Stomach smooth muscle (tissue), 2 donors: Measurements from ENCODE around the gene SMURF2.
"Not testable (repeated sequence)": the region's sequence is repeated elsewhere in the genome, so short reads cannot be mapped to it uniquely, and the experiment has no call there.

Source experiments
- H3K27ac ChIP-seq: one replicate; pipeline ENCODE4 v1.7.0; 2013; ENCODE audit warnings: mild to moderate bottlenecking, low read length, inconsistent platforms
- H3K27me3 ChIP-seq, 2 donors: one replicate each; pipeline ENCODE4 v1.7.0; 2013; ENCODE audit warnings: low read length in 2 of 2; ENCODE audit not compliant: insufficient read depth in 2 of 2, control insufficient read depth in 1 of 2
- H3K36me3 ChIP-seq, 2 donors: one replicate each; pipeline ENCODE4 v1.7.0; 2013; ENCODE audit warnings: low read length in 2 of 2; ENCODE audit not compliant: control insufficient read depth in 2 of 2, insufficient read depth in 2 of 2
- H3K4me1 ChIP-seq: one replicate; pipeline ENCODE4 v1.7.0; 2013; ENCODE audit warnings: low read length; ENCODE audit not compliant: control insufficient read depth, insufficient read depth
- H3K4me3 ChIP-seq, 2 donors: one replicate each; pipeline ENCODE4 v1.7.0; 2013; ENCODE audit warnings: low read length in 2 of 2
- H3K9ac ChIP-seq, 2 donors: one replicate each; pipeline ENCODE4 v1.7.0; 2013; ENCODE audit warnings: low read length in 2 of 2, mild to moderate bottlenecking in 1 of 2
- H3K9me3 ChIP-seq, 2 donors: one replicate each; pipeline ENCODE4 v1.7.0; 2013; ENCODE audit warnings: low read length in 2 of 2; ENCODE audit not compliant: control insufficient read depth in 2 of 2
- donor health status: healthy.
- donor health status: Pancreatic carcinoma.

The SMURF2 gene

GRCh38 chr17:64687961-64688360, 25.9 kb upstream of the SMURF2 start:
- H3K4me1 ChIP-seq: no peaks in the 10 kb centered on the region

GRCh38 chr17:64687376-64687775, 25.3 kb upstream of the SMURF2 start:
- Histone ChIP-seq H3K36me3 (no peaks in the 10 kb centered on the region), H3K9me3 (no peaks in the 10 kb centered on the region), H3K9ac (no peak overlapping the region), H3K4me3 (no peak overlapping the region), H3K4me1 (no peaks in the 10 kb centered on the region), H3K27me3 (no peaks in the 10 kb centered on the region), H3K27ac (no peak overlapping the region)

More at GRCh38 chr17:64687961-64688360, 25.9 kb upstream of the SMURF2 start:
- H3K9me3 ChIP-seq: no peaks in the 10 kb centered on the region
- H3K27ac ChIP-seq: no peak overlapping the region
- no peaks in the 10 kb centered on the region for H3K27me3 ChIP-seq
- no peak overlapping the region for H3K4me3 ChIP-seq
- no peak overlapping the region for H3K9ac ChIP-seq
- no peaks in the 10 kb centered on the region for H3K36me3 ChIP-seq

GRCh38 chr17:64686705-64687104, 24.6 kb upstream of the SMURF2 start:
- Histone ChIP-seq H3K27me3 (no peaks in the 10 kb centered on the region), H3K9ac (no peak overlapping the region), H3K36me3 (no peaks in the 10 kb centered on the region), H3K4me1 (no peaks in the 10 kb centered on the region), H3K27ac (no peak overlapping the region), H3K9me3 (no peaks in the 10 kb centered on the region), H3K4me3 (no peak overlapping the region)

GRCh38 chr17:64685705-64686104, 23.6 kb upstream of the SMURF2 start:
- Histone ChIP-seq H3K4me3 (no peak overlapping the region), H3K9me3 (no peaks in the 10 kb centered on the region), H3K27ac (no peak overlapping the region), H3K27me3 (no peaks in the 10 kb centered on the region), H3K4me1 (no peaks in the 10 kb centered on the region), H3K9ac (no peak overlapping the region), H3K36me3 (no peaks in the 10 kb centered on the region)

- no peaks in the 10 kb centered on the region for H3K9me3 ChIP-seq
- no peak overlapping the region for H3K4me3 ChIP-seq
- H3K36me3 ChIP-seq: no peaks in the 10 kb centered on the region
- H3K27me3 ChIP-seq: no peaks in the 10 kb centered on the region
- H3K27ac ChIP-seq: no peak overlapping the region
- no peaks in the 10 kb centered on the region for H3K4me1 ChIP-seq
- H3K9ac ChIP-seq: no peak overlapping the region
Measured at GRCh38 chr17:64683796-64684195, 21.7 kb upstream of the SMURF2 start.

- Histone ChIP-seq H3K36me3 (no peaks in the 10 kb centered on the region), H3K9ac (no peak overlapping the region), H3K4me1 (no peaks in the 10 kb centered on the region), H3K27ac (no peak overlapping the region), H3K27me3 (no peaks in the 10 kb centered on the region), H3K4me3 (no peak overlapping the region), H3K9me3 (no peaks in the 10 kb centered on the region)
Measured at GRCh38 chr17:64682261-64683181, 20.4 kb upstream of the SMURF2 start.

GRCh38 chr17:64679710-64680216, 17.7 kb upstream of the SMURF2 start:
- H3K9ac ChIP-seq: no peak overlapping the region
- H3K4me3 ChIP-seq: no peak overlapping the region
- no peaks in the 10 kb centered on the region for H3K27me3 ChIP-seq
- H3K36me3 ChIP-seq: no peaks in the 10 kb centered on the region
- H3K27ac ChIP-seq: no peak overlapping the region
- no peaks in the 10 kb centered on the region for H3K9me3 ChIP-seq
- H3K4me1 ChIP-seq: no peaks in the 10 kb centered on the region

- H3K9me3 ChIP-seq: no peaks in the 10 kb centered on the region
- H3K9ac ChIP-seq: no peak overlapping the region
- no peak overlapping the region for H3K27ac ChIP-seq
- H3K4me3 ChIP-seq: no peak overlapping the region
- H3K36me3 ChIP-seq: no peaks in the 10 kb centered on the region
- H3K4me1 ChIP-seq: no peaks in the 10 kb centered on the region
- no peaks in the 10 kb centered on the region for H3K27me3 ChIP-seq
Measured at GRCh38 chr17:64676763-64677162, 14.7 kb upstream of the SMURF2 start.

GRCh38 chr17:64670843-64671590, 8.9 kb upstream of the SMURF2 start:
- not testable (repeated sequence) for H3K9ac ChIP-seq, H3K36me3 ChIP-seq, H3K27me3 ChIP-seq, H3K9me3 ChIP-seq, H3K4me3 ChIP-seq, H3K27ac ChIP-seq, H3K4me1 ChIP-seq

GRCh38 chr17:64667807-64668721, 6.0 kb upstream of the SMURF2 start:
- H3K9me3 ChIP-seq, H3K9ac ChIP-seq, H3K4me1 ChIP-seq, H3K36me3 ChIP-seq, H3K4me3 ChIP-seq, H3K27me3 ChIP-seq, H3K27ac ChIP-seq: not testable (repeated sequence)
